ENCODE results near the gene LPAR3.

LPAR3 gene

GRCh38 chr1:84933011-84933611 lies 40.1 kb upstream of the LPAR3 start:
- H3K4me3 ChIP-seq (ENCODE audit: control insufficient read depth, low read depth, low read length) = no peak overlapping the region
- no peak for TF ChIP-seq CTCF (conservative IDR thresholded peaks at IDR 0.05; ENCODE audit: control insufficient read depth, insufficient read depth, low read depth, low read length)
- DNase-seq (ENCODE audit: low read depth) = no peak

GRCh38 chr1:84930831-84931230 lies 37.8 kb upstream of the LPAR3 start:
- TF ChIP-seq CTCF (conservative IDR thresholded peaks at IDR 0.05; ENCODE audit: control insufficient read depth, insufficient read depth, low read depth, low read length) = no peak
- DNase-seq (ENCODE audit: low read depth) = no peak
- H3K4me3 ChIP-seq (ENCODE audit: control insufficient read depth, low read depth, low read length) = no peak overlapping the region

- H3K4me3 ChIP-seq (ENCODE audit: control insufficient read depth, low read depth, low read length) = no peak overlapping the region
- no peak for TF ChIP-seq CTCF (conservative IDR thresholded peaks at IDR 0.05; ENCODE audit: control insufficient read depth, insufficient read depth, low read depth, low read length)
- no peak for DNase-seq (ENCODE audit: low read depth)
Observed at GRCh38 chr1:84930329-84930728, 37.3 kb upstream of the LPAR3 start.

- TF ChIP-seq CTCF (conservative IDR thresholded peaks at IDR 0.05; ENCODE audit: control insufficient read depth, insufficient read depth, low read depth, low read length) = no peak
- no peak for DNase-seq (ENCODE audit: low read depth)
- no peak overlapping the region for H3K4me3 ChIP-seq (ENCODE audit: control insufficient read depth, low read depth, low read length)
Observed at GRCh38 chr1:84929581-84929980, 36.6 kb upstream of the LPAR3 start.

- no peak for DNase-seq (ENCODE audit: low read depth)
- no peak for TF ChIP-seq CTCF (conservative IDR thresholded peaks at IDR 0.05; ENCODE audit: control insufficient read depth, insufficient read depth, low read depth, low read length)
Observed at GRCh38 chr1:84928979-84929378, 36.0 kb upstream of the LPAR3 start.

GRCh38 chr1:84923317-84923716 lies 30.3 kb upstream of the LPAR3 start:
- TF ChIP-seq CTCF (conservative IDR thresholded peaks at IDR 0.05; ENCODE audit: control insufficient read depth, insufficient read depth, low read depth, low read length) = no peak
- no peak for DNase-seq (ENCODE audit: low read depth)
- no peak overlapping the region for H3K4me3 ChIP-seq (ENCODE audit: control insufficient read depth, low read depth, low read length)

More at GRCh38 chr1:84928979-84929378, 36.0 kb upstream of the LPAR3 start:
- H3K4me3 ChIP-seq (ENCODE audit: control insufficient read depth, low read depth, low read length) = no peak overlapping the region

- no peak for TF ChIP-seq CTCF (conservative IDR thresholded peaks at IDR 0.05; ENCODE audit: control insufficient read depth, insufficient read depth, low read depth, low read length)
- H3K4me3 ChIP-seq (ENCODE audit: control insufficient read depth, low read depth, low read length) = no peak overlapping the region
- no peak for DNase-seq (ENCODE audit: low read depth)
Observed at GRCh38 chr1:84920159-84920558, 27.2 kb upstream of the LPAR3 start.
